ENCODE data around the gene TENT5C.

The TENT5C gene

GRCh38 chr1:117613969-117614729 is 8.3 kb downstream of the TENT5C start:
- DNase-seq (ENCODE audit: low spot score) = no peak

DNA sequence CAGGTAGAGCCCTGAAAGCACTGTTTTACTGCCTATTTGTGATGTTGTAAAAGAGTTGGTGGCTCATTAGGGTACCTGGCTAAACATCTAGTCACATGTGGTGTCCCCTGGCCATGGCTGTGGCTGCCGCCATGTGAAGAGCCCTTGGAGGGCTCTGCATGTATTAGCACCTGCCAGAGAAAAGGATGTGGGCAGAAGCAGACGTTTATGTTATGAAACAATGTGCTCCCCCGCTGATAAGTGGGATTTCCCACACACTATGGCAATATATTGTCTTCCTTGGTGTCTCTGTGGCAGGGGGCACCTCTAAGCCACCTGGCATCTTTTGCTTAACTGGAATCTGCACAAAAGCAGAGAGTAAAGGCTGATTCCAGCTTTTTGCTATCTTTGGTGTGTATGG is 9.6 kb downstream of the TENT5C start:
- DNase-seq (ENCODE audit: low spot score) = peak; percentile 35

- DNase-seq (ENCODE audit: low spot score) = no peak
These were observed 10.5 kb downstream of the TENT5C start for GRCh38 chr1:117616356-117616755.

DNA sequence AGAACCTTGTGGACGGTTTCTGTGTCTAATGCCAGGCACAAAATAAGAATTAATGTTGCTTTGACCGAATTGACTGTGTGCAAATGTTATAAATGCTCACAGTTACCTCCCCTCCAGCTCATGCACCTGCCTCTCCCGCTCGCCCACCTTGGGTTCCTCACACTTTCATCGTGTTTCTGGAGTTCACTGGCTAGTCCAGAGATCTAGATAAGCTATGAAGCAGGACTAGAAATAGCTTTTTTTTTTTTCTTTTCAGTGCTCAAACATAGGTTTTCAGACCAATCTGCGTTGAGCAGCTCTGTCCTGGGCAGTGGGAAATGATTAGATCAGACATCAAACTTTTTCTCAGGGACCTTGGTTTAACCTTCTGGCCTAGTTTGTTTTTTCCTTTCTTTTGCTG is 11.1 kb downstream of the TENT5C start:
- DNase-seq (ENCODE audit: low spot score) = no peak

GRCh38 chr1:117618450-117619122 is 12.7 kb downstream of the TENT5C start:
- no peak for DNase-seq (ENCODE audit: low spot score)

DNA sequence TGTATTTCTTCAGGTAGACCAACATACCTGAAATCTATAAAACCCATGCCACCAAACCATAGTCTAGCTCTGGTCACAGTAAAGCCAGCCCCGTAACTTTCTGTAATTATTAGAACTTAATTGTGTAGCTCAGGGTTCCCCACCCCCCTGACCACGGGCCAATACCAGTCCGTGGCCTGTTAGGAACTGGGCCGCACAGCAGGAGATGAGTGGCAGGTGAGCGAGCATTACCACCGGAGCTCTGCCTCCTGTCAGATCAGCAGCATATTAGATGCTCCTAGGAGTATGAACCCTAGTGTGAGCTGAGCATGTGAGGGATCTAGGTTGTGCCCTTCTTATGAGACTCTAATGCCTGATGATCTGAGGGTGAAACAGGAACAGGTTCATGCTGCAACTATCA is 14.6 kb downstream of the TENT5C start:
- no peak for DNase-seq (ENCODE audit: low spot score)

- DNase-seq (ENCODE audit: low spot score) = no peak
These were observed 15.5 kb downstream of the TENT5C start for GRCh38 chr1:117621316-117621715.

GRCh38 chr1:117622726-117623125 is 16.9 kb downstream of the TENT5C start:
- DNase-seq (ENCODE audit: low spot score) = no peak

DNA sequence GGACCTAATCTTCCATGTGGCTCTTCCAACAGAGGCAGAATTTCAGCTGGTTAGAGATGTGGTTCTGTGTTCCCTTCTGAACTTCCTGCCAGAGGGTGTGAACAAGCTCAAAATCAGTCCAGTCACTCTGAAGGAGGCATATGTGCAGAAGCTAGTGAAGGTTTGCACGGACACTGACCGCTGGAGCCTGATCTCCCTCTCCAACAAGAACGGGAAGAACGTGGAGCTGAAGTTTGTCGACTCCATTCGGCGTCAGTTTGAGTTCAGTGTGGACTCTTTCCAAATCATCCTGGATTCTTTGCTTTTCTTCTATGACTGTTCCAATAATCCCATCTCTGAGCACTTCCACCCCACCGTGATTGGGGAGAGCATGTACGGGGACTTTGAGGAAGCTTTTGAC is 17.3 kb downstream of the TENT5C start:
- no peak for DNase-seq (ENCODE audit: low spot score)

DNA sequence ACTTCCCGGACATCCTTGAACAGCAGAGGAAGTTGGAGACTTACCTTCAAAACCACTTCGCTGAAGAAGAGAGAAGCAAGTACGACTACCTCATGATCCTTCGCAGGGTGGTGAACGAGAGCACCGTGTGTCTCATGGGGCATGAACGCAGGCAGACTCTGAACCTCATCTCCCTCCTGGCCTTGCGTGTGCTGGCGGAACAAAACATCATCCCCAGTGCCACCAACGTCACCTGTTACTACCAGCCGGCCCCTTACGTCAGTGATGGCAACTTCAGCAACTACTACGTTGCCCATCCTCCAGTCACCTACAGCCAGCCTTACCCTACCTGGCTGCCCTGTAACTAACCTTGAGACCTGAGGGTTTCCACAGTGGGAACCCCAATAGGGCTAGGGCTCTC is 17.9 kb downstream of the TENT5C start:
- no peak for DNase-seq (ENCODE audit: low spot score)

GRCh38 chr1:117627546-117628130 is 21.8 kb downstream of the TENT5C start:
- no peak for DNase-seq (ENCODE audit: low spot score)

DNA sequence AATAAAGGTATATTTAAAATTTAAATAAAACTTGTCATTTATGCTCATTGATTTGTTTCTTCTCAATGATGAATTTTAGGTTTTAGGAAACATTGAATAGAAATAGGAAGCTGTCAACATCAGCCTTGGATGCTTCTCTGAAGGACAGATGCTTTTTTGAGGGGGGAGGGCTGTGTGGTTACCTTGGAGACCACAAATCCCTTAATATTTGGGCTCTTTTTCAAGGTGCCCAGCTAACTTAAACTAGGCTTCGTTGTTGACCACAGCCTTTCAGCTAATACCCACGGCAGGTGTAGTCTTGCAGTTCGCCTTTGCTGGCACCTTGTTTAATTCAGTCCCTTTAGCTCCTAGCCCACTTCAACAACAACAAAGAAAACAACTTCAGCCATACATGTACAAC is 22.5 kb downstream of the TENT5C start:
- no peak for DNase-seq (ENCODE audit: low spot score)

DNA sequence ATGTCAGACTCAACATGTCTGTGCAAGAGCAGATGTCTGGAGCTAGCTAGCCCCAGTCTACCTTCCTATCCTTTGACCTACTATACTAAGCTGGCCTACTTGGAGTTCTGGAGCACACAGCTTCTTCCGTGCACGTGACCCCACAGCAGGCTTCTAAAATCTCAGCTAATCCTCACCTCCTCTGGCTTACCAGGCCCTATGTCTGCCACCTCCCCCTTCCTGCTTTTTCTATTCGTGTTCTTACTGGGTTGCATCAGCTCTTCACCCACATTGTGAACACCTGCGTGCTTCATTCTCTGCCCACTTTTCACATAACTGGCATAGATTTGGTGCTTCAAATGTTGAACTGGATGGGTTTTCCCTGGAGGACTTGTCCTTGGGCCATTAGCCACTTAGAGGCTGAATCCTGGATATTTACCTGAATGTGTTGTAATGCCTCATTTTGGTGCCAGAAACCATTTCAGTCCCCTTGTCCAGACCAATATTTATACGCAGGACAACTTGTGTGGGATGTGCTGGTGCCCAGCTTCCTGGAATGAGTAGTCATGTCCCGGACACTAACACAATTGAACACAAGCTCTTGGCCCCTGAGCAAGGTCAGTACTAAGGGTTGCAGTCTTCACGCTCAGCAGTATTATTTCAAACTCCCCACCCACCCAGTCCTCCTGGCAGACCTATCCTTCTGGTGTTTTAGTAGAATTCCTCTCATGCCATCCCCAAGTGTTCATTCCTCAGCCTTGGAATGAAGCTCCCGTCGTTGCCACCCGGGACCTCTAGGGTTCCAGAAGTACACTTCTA is 24.0 kb downstream of the TENT5C start:
- DNase-seq (ENCODE audit: low spot score) = no peak

DNA sequence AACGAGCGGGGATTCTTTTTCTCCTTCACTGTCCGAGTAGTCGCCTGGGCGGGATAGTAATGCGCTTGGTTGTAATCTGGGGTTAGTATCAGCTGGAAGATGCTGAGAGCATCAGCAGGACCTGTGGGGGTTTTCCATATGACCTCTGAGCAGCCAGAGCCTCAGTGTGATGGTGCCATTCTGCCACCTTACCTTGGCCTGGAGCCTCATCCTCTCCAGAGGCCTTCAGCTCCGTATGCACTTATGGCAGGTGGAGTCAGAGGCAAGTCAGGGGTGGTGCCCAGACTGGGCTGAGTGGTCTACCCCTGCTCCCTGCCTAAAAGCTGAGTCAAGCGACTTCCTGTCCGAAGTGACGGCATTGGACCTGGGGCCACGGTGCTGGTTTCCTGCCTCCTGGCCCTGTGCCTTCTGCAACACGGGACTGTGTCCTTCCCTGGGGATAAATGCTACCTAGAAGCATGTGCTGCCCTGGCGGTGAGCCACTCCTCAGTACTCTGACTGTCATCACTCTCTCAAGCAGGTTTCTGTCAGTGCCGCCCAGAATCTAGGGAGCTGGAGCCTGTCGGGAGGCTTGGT is 24.7 kb downstream of the TENT5C start:
- no peak for DNase-seq (ENCODE audit: low spot score)

- no peak for DNase-seq (ENCODE audit: low spot score)
These were observed 25.7 kb downstream of the TENT5C start for GRCh38 chr1:117631359-117632160.

- DNase-seq (ENCODE audit: low spot score) = no peak
These were observed 26.6 kb downstream of the TENT5C start for GRCh38 chr1:117632269-117633067.

- DNase-seq (ENCODE audit: low spot score) = no peak
These were observed 27.2 kb downstream of the TENT5C start for GRCh38 chr1:117633068-117633345.

DNA sequence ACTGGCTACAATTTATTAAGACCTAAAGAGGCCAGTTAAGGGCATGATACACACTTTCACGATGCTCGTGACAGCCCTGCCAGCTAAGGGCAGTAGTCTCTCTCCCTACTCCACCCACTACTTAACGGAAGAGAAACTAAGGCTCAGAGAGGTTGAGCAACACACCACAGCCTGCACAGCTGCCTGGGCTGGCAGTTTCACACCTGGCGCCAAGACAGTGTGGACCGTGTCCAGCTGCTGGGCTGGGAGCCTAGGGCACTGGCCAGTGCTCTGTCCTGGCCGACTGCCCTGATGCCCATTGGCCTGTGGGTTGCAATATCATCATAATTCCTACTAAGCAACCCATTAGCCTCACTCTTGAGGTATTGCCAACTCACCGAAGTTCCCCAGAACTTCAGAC is 27.6 kb downstream of the TENT5C start:
- DNase-seq (ENCODE audit: low spot score) = no peak

GRCh38 chr1:117633936-117634335 is 28.1 kb downstream of the TENT5C start:
- DNase-seq (ENCODE audit: low spot score) = no peak

DNA sequence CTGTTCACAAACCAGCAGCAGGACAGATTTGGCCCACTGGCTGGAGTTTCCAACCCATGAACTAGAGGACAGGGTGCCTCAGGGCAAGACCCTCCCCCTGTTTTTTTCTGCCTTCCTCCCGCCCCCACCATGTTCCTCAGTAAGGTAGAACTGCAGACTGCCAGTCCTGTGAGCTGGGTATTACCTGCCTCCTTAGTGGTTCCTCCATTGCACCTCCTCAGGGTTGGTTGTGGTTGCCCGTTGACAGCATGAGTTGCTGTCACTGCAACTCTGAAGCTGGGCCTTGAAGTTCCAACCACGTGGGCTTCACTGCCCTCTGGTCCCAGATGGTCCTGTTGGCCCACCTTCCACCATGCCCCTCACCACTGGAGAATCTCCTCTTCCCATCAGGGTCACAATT is 28.8 kb downstream of the TENT5C start:
- DNase-seq (ENCODE audit: low spot score) = no peak

DNA sequence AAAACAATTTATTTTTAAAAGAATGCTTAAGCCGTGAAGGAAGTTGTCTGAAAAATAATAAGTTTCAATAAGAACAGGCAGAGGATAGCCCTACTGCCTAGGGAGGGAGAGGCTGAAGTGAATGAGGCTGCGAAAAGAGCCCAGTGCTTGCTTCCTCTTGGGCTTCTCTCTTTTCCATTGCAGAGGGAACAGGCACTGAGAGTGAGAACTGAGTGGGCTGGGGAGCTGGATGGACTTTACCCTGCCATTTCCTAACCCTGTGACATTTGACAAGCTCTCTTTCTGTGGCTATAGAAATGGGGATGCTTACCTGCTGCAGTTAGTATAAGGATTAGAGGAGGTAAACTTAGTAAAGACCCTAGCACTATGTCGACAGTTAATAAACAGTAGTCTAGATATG is 30.0 kb downstream of the TENT5C start:
- no peak for DNase-seq (ENCODE audit: low spot score)

Measured in CD4-positive, alpha-beta T cell treated with Interleukin-6 at 100 ng/mL for 8 hours (primary cell).